PC-9 (cell line): ENCODE data around the gene ASB13.

Source experiments
- CTCF ChIP-seq: fragments of 200-600 bp; sonication (generic); conservative IDR thresholded peaks from 2 replicates; pipeline ENCODE4 v1.6.1; 2017; ENCODE audit warnings: mixed run types, antibody characterized with exemption, mild to moderate bottlenecking, moderate library complexity
- EZH2 ChIP-seq: fragments of 200-600 bp; sonication (generic); IDR thresholded peaks from 2 replicates; pipeline ENCODE4 v1.8.0; 2017; ENCODE audit warnings: antibody characterized with exemption, low read depth

DNA sequence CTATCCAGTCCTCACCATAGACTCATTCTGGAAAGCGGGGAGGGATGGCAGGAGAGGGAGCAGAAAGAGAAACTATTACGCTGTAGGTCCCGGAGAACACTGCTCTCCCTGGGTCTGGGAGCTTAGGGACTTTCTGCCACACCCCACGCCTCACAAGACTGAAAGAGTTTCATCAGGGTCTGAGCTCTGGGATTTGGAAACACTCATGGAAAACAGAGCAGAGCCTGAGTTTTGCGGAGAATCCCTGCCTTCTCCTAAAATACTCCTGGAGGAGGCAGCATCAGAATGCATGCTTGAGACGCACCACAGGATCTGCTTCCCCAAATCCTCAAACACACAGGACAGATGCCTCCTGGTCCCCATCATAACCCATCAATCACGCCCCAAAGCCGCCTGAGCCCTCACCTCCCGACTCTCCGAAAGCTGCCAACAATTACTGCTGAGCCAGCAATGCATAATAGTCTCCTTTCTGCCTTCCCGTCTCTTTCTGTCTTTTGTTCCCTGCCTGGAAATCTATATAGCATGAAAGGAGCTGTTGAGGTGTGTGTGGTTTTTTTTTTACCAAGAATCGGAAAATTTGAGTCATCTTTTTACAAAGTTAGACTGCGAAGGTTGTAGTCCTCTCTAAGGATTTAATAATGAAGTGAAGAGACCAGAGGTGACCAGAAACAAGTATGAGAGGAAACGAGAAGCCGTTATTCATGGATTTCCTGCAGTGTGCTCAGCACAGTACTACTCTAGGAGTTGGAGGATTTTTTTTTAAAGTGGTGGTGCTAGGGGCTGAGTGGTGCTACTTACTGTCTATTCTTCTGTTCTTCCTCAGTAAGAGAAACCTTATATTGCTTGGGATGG lies 37.7 kb downstream of the ASB13 start:
- TF ChIP-seq EZH2: no peak
- no peak for TF ChIP-seq CTCF
